Measurements from ENCODE around the gene CD86. TPM values are rescaled to one million over a fixed set of nuclear protein-coding genes. Genes with fewer than 3 reads are reported as not detected.

CD86 gene
- 1 to 10 TPM; 1.8 to 4.4 TPM for total RNA-seq

- ATAC-seq (replicated peaks) = peak; percentile 23
- Mint-ChIP-seq H3K27me3 (peaks cover 35% of the 10 kb centered on the region), H3K27ac (no peak within 1 kb of the TSS), H3K4me1 (no peaks in the 10 kb centered on the region), H3K9me3 (no peaks in the 10 kb centered on the region), H3K36me3 (ENCODE audit: low read depth) (no peaks in the 10 kb centered on the region), H3K4me3 (no peak within 1 kb of the TSS)
Measured at GRCh38 chr3:122055215-122055614, at the start of gene CD86. Gene CD86 (plus strand): TSS chr3:122055362. CDS start chr3:122055490, 128 bp downstream.

- peaks cover 21% of the 10 kb centered on the region for H3K27me3 Mint-ChIP-seq
- no peaks in the 10 kb centered on the region for H3K9me3 Mint-ChIP-seq
- ATAC-seq (replicated peaks) = no peak
- no peaks in the 10 kb centered on the region for H3K36me3 Mint-ChIP-seq (ENCODE audit: low read depth)
- H3K27ac Mint-ChIP-seq = no peak overlapping the region
- H3K4me3 Mint-ChIP-seq = no peak overlapping the region
- peaks cover 23% of the 10 kb centered on the region for H3K4me1 Mint-ChIP-seq
Measured at GRCh38 chr3:122006267-122006666, 48.9 kb upstream of the CD86 start.

GRCh38 chr3:122008166-122008565, 47.0 kb upstream of the CD86 start:
- no peak for ATAC-seq (replicated peaks)
- H3K36me3 Mint-ChIP-seq (ENCODE audit: low read depth) = no peaks in the 10 kb centered on the region
- H3K4me3 Mint-ChIP-seq = no peak overlapping the region
- H3K9me3 Mint-ChIP-seq = no peaks in the 10 kb centered on the region
- H3K27me3 Mint-ChIP-seq = peaks cover 20% of the 10 kb centered on the region
- no peak overlapping the region for H3K27ac Mint-ChIP-seq
- peaks cover 23% of the 10 kb centered on the region for H3K4me1 Mint-ChIP-seq

- peaks cover 9% of the 10 kb centered on the region for H3K4me1 Mint-ChIP-seq
- H3K4me3 Mint-ChIP-seq = no peak overlapping the region
- no peaks in the 10 kb centered on the region for H3K9me3 Mint-ChIP-seq
- no peak for ATAC-seq (replicated peaks)
- H3K36me3 Mint-ChIP-seq (ENCODE audit: low read depth) = no peaks in the 10 kb centered on the region
- H3K27me3 Mint-ChIP-seq = peaks cover 12% of the 10 kb centered on the region
- no peak overlapping the region for H3K27ac Mint-ChIP-seq
Measured at GRCh38 chr3:122010506-122010905, 44.7 kb upstream of the CD86 start.

- Mint-ChIP-seq H3K27ac (no peak overlapping the region), H3K4me3 (no peak overlapping the region), H3K36me3 (ENCODE audit: low read depth) (no peaks in the 10 kb centered on the region), H3K4me1 (peaks cover 9% of the 10 kb centered on the region), H3K27me3 (peaks cover 17% of the 10 kb centered on the region), H3K9me3 (no peaks in the 10 kb centered on the region)
- ATAC-seq (replicated peaks) = no peak
Measured at GRCh38 chr3:122011396-122011795, 43.8 kb upstream of the CD86 start.

GRCh38 chr3:122012821-122013220, 42.3 kb upstream of the CD86 start:
- Mint-ChIP-seq H3K4me1 (peaks cover 9% of the 10 kb centered on the region), H3K27ac (no peak overlapping the region), H3K27me3 (peaks cover 20% of the 10 kb centered on the region), H3K36me3 (ENCODE audit: low read depth) (no peaks in the 10 kb centered on the region), H3K9me3 (no peaks in the 10 kb centered on the region), H3K4me3 (no peak overlapping the region)
- ATAC-seq (replicated peaks) = no peak

GRCh38 chr3:122013448-122013925, 41.7 kb upstream of the CD86 start:
- Mint-ChIP-seq H3K27me3 (peaks cover 26% of the 10 kb centered on the region), H3K4me1 (peaks cover 9% of the 10 kb centered on the region), H3K36me3 (ENCODE audit: low read depth) (no peaks in the 10 kb centered on the region), H3K27ac (no peak overlapping the region), H3K4me3 (no peak overlapping the region), H3K9me3 (no peaks in the 10 kb centered on the region)
- ATAC-seq (replicated peaks) = no peak

GRCh38 chr3:122014741-122015140, 40.4 kb upstream of the CD86 start:
- no peaks in the 10 kb centered on the region for H3K36me3 Mint-ChIP-seq (ENCODE audit: low read depth)
- no peak overlapping the region for H3K4me3 Mint-ChIP-seq
- H3K27me3 Mint-ChIP-seq = peaks cover 25% of the 10 kb centered on the region
- H3K4me1 Mint-ChIP-seq = peaks cover 8% of the 10 kb centered on the region
- peak; percentile 97 for ATAC-seq (replicated peaks)
- H3K27ac Mint-ChIP-seq = no peak overlapping the region
- H3K9me3 Mint-ChIP-seq = no peaks in the 10 kb centered on the region

GRCh38 chr3:122019493-122019892, 35.7 kb upstream of the CD86 start:
- Mint-ChIP-seq H3K9me3 (no peaks in the 10 kb centered on the region), H3K4me1 (no peaks in the 10 kb centered on the region), H3K36me3 (ENCODE audit: low read depth) (no peaks in the 10 kb centered on the region), H3K27ac (no peak overlapping the region), H3K4me3 (no peak overlapping the region), H3K27me3 (peaks cover 31% of the 10 kb centered on the region)
- no peak for ATAC-seq (replicated peaks)

- Mint-ChIP-seq H3K4me1 (no peaks in the 10 kb centered on the region), H3K27me3 (peaks cover 30% of the 10 kb centered on the region), H3K9me3 (no peaks in the 10 kb centered on the region), H3K36me3 (ENCODE audit: low read depth) (no peaks in the 10 kb centered on the region), H3K4me3 (no peak overlapping the region), H3K27ac (no peak overlapping the region)
- no peak for ATAC-seq (replicated peaks)
Measured at GRCh38 chr3:122021037-122021436, 34.1 kb upstream of the CD86 start.

GRCh38 chr3:122021811-122022401, 33.3 kb upstream of the CD86 start, which contains the start of gene ILDR1:
Gene ILDR1 (minus strand): TSS chr3:122022247. CDS start chr3:122022077, 170 bp downstream.
- no peak within 1 kb of the TSS for H3K27ac Mint-ChIP-seq
- no peaks in the 10 kb centered on the region for H3K36me3 Mint-ChIP-seq (ENCODE audit: low read depth)
- no peaks in the 10 kb centered on the region for H3K9me3 Mint-ChIP-seq
- peaks cover 29% of the 10 kb centered on the region for H3K27me3 Mint-ChIP-seq
- H3K4me3 Mint-ChIP-seq = peak within 1 kb of the TSS; percentile 65
- H3K4me1 Mint-ChIP-seq = no peaks in the 10 kb centered on the region
- ATAC-seq (replicated peaks) = peak; percentile 44

- no peaks in the 10 kb centered on the region for H3K9me3 Mint-ChIP-seq
- H3K36me3 Mint-ChIP-seq (ENCODE audit: low read depth) = no peaks in the 10 kb centered on the region
- no peaks in the 10 kb centered on the region for H3K4me1 Mint-ChIP-seq
- H3K27me3 Mint-ChIP-seq = peaks cover 21% of the 10 kb centered on the region
- H3K4me3 Mint-ChIP-seq = no peak overlapping the region
- no peak for ATAC-seq (replicated peaks)
- no peak overlapping the region for H3K27ac Mint-ChIP-seq
Measured at GRCh38 chr3:122023335-122023910, 31.7 kb upstream of the CD86 start.

- Mint-ChIP-seq H3K9me3 (no peaks in the 10 kb centered on the region), H3K4me1 (no peaks in the 10 kb centered on the region), H3K27me3 (peaks cover 20% of the 10 kb centered on the region), H3K4me3 (no peak overlapping the region), H3K27ac (no peak overlapping the region), H3K36me3 (ENCODE audit: low read depth) (no peaks in the 10 kb centered on the region)
- ATAC-seq (replicated peaks) = no peak
Measured at GRCh38 chr3:122024800-122025199, 30.4 kb upstream of the CD86 start.

GRCh38 chr3:122025296-122025695, 29.9 kb upstream of the CD86 start:
- no peaks in the 10 kb centered on the region for H3K36me3 Mint-ChIP-seq (ENCODE audit: low read depth)
- H3K4me3 Mint-ChIP-seq = no peak overlapping the region
- peak; percentile 45 for ATAC-seq (replicated peaks)
- H3K27me3 Mint-ChIP-seq = peaks cover 19% of the 10 kb centered on the region
- H3K4me1 Mint-ChIP-seq = peaks cover 2% of the 10 kb centered on the region
- no peak overlapping the region for H3K27ac Mint-ChIP-seq
- no peaks in the 10 kb centered on the region for H3K9me3 Mint-ChIP-seq

- H3K9me3 Mint-ChIP-seq = peaks cover 2% of the 10 kb centered on the region
- no peaks in the 10 kb centered on the region for H3K36me3 Mint-ChIP-seq (ENCODE audit: low read depth)
- peak; percentile 89 for ATAC-seq (replicated peaks)
- peak overlapping the region; percentile 68 for H3K27ac Mint-ChIP-seq
- peaks cover 10% of the 10 kb centered on the region for H3K4me1 Mint-ChIP-seq
- no peaks in the 10 kb centered on the region for H3K27me3 Mint-ChIP-seq
- H3K4me3 Mint-ChIP-seq = peak overlapping the region; percentile 61
Measured at GRCh38 chr3:122030381-122031122, 24.6 kb upstream of the CD86 start.

Data from activated T-helper 17 cell treated with anti-CD3 and anti-CD28 coated beads, Interleukin-2, amount 50 U/mL, for 72 hours (primary cell).